Activated naive CD4-positive, alpha-beta T cell (primary cell): ENCODE data around the gene VPS9D1.

ENCODE experiments used
- DNase-seq, 4 experiments: peaks; one replicate each; lab custom pipeline; 2025; lab: John Stamatoyannopoulos, UW

VPS9D1 gene

GRCh38 chr16:89732142-89732917 lies 11.6 kb upstream of the VPS9D1 start:
- DNase-seq: no peak

GRCh38 chr16:89730610-89731234 lies 10.0 kb upstream of the VPS9D1 start:
- DNase-seq: no peak

- DNase-seq: no peak
These were observed 9.3 kb upstream of the VPS9D1 start for GRCh38 chr16:89729863-89730593.

- no peak for DNase-seq
These were observed 8.6 kb upstream of the VPS9D1 start for GRCh38 chr16:89729293-89729692.

GRCh38 chr16:89727406-89728120 lies 6.9 kb upstream of the VPS9D1 start:
- DNase-seq: no peak

- DNase-seq: peak in 3 of 4 experiments; percentile 35 to 72 (median 57)
These were observed 2.9 kb upstream of the VPS9D1 start for GRCh38 chr16:89723279-89724250.

GRCh38 chr16:89722392-89723278 lies 1.9 kb upstream of the VPS9D1 start:
- DNase-seq: peak in 3 of 4 experiments; percentile 43 to 68 (median 55)

- peak; percentile 54 to 87 (median 72) for DNase-seq
These were observed 1.1 kb upstream of the VPS9D1 start for GRCh38 chr16:89721546-89722391.

GRCh38 chr16:89720551-89720812 lies 216 bp downstream of the VPS9D1 start:
- DNase-seq: no peak

GRCh38 chr16:89717688-89718505 lies 2.8 kb downstream of the VPS9D1 start:
- no peak for DNase-seq

- DNase-seq: no peak
These were observed 3.6 kb downstream of the VPS9D1 start for GRCh38 chr16:89716916-89717687.

- DNase-seq: no peak
These were observed 4.2 kb downstream of the VPS9D1 start for GRCh38 chr16:89716493-89716892.

- no peak for DNase-seq
These were observed 8.4 kb downstream of the VPS9D1 start for GRCh38 chr16:89712274-89712781.

- peak; percentile 63 to 68 (median 64) for DNase-seq
These were observed 9.0 kb downstream of the VPS9D1 start for GRCh38 chr16:89711601-89712273.

- DNase-seq: no peak
These were observed 9.8 kb downstream of the VPS9D1 start for GRCh38 chr16:89710709-89711564.
